ENCODE results near the gene PF4V1.
"Not testable (repeated sequence)": the region's sequence is repeated elsewhere in the genome, so short reads cannot be mapped to it uniquely, and the experiment has no call there.

Gene PF4V1

DNA sequence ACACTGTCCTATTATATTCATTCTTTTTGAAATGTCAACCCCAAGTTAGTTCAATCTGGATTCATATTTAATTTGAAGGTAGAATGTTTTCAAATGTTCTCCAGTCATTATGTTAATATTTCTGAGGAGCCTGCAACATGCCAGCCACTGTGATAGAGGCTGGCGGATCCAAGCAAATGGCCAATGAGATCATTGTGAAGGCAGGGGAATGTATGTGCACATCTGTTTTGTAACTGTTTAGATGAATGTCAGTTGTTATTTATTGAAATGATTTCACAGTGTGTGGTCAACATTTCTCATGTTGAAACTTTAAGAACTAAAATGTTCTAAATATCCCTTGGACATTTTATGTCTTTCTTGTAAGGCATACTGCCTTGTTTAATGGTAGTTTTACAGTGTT lies 17.7 kb downstream of the PF4V1 start:
- no peak for DNase-seq (ENCODE audit: low read depth in 2 of 2)

GRCh38 chr4:73871511-73872310 lies 18.6 kb downstream of the PF4V1 start:
- DNase-seq (ENCODE audit: low read depth in 2 of 2) = no peak

DNA sequence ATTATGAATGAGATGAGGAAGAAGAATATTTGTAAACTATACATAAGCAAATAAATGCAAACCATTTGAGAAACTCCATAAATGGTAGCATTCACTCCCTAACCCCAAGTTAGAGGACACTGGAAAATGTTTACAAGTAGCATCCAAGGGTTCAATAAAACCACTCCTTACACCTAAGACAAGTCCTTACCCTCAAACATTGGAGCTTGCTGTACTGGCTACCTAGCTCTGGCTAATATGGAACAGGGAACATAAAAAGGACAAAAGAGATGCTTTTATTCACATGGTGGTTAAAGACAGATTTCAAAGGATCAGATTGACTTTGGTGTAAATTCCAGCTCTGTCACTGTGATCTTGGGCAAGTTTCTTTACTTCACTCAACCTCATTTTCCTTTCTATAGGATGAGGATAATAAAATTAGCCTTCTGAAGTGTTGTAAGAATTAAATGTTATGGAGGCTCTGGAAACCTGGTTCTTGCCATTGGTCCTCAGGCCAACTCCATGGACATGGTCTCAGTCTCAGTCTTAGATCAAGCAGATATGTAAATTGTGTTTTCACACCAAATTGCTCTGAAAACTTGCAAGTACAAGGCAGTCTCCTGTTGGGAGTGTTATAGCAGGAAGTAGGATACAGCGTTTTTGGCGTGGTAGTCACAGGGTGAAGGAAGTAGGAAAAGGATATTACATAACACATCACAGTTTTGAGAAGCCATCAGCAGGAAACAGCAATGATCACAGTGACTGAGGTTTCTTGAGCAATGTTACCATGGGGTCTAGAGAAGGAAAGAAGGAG lies 19.4 kb downstream of the PF4V1 start:
- DNase-seq (ENCODE audit: low read depth in 2 of 2) = no peak

GRCh38 chr4:73874386-73874785 lies 21.3 kb downstream of the PF4V1 start:
- no peak for DNase-seq (ENCODE audit: low read depth in 2 of 2)

GRCh38 chr4:73875401-73875800 lies 22.3 kb downstream of the PF4V1 start:
- DNase-seq (ENCODE audit: low read depth in 2 of 2) = no peak

DNA sequence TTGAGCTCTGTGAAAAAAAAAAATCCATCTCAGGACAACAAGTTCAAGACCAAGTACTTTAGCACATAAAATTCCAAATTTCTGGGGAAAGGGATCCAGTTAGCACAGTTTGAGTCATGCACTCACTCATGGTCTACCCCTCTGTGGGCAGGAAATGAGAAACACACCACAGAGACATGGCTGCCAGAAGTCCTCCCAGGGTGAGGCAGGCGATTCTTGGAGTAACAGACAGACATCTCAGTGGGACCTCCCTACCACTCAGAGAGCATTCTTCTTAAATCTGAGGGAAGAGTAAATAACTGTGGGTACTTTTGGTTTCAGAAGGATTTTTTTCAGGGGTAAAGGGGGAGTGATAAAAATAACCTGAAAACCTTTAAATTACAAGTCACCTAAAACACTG lies 30.2 kb downstream of the PF4V1 start:
- DNase-seq (ENCODE audit: low read depth in 2 of 2) = no peak

DNA sequence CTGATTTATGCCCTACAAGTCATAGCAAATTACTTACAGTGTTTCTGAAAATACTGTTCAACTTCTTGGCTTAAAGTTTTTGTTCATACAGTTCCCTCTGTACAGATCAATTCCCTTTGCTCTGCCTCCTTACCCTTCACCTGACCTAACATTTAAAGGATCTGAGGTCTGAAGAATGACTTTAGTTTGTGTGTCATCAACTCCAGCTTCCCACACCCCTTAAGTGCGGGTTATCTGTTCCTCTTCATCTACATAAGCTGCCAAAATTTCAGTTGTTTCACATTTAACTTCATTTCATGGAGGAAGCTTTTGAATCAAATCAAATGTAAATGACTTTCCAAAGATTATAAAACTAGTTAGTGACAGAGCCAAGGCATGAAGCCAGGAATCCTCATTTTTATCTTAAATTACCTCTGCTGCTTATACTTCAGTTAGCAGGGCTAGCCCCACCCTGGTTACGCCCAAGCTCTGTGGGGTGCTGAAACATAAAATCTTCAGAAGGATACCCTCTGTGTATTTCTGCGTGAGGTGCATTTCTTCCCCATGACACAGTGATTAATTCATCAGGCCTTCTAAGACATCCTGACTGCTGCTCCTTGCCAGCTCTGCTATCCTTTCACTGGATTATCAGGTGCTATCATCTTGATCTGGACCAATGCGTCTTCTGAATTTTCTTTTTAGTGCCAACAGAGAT lies 32.6 kb downstream of the PF4V1 start:
- no peak for DNase-seq (ENCODE audit: low read depth in 2 of 2)

GRCh38 chr4:73891326-73891725 lies 38.2 kb downstream of the PF4V1 start:
- DNase-seq (ENCODE audit: low read depth in 2 of 2) = no peak

DNA sequence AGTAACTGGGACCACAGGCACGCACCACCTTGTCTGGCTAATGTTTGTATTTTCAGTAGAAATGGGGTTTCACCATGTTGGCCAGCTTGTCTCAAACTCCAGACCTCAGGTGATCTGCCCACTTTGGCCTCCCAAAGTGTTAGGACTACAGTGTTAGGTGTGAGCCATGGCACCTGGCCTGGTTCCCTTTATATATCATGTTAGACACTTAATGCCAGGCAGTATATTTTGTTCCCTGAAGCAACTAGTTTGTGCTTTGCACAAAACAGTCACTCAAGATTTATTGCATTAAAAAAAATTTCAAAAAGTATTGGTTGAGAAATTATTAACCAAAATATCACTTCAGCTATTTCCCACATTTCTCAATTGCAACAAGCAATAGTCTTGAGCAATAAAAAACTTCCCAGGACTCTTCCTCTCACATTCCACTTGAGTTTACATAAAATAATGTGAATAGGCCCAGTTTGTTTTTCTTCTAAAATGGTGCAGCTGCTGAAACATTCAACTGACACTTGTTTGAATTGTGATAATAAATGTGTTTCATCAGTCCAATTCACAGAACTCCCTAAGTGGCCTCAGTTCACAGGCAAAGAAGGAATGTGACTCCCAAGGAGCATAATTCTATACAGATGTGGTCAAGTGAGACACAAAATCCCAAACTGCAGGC lies 38.8 kb downstream of the PF4V1 start:
- DNase-seq (ENCODE audit: low read depth in 2 of 2) = no peak

DNA sequence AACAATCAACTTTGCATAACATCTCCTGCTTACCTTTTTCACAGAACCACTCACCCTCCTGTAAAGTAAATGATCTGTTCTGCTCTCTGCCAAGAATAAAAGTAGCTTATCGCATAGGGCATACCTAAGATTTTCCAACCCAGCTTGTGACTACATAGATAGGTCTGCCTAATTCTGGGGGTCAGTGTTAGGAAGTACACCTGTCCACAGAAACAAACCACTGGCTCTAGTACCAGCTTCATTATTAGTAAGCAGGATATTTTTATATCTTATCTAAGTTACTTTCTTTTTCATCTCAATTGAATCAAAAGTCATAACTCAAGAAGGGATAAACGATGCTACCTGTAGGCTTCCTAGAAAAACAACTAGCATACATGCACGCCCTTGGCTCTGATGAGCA lies 39.9 kb downstream of the PF4V1 start:
- no peak for DNase-seq (ENCODE audit: low read depth in 2 of 2)

DNA sequence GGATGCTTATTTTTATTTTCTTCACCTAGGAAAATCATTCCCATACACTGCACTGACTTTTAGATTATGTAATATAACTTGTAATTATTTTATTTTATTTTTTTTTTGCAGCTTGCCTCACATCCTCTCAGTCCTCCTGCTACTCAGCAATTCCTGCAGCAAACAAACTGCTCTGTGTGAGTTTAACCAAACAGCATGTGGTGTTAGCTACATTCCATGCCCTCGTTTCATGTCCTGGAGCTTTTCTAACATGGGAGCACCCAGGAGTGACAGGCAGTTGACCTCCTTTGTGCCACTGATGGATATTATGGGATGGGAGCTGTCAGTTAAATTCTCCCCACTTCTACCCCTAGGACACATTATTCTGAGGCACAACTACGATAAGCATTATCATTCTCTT lies 40.9 kb downstream of the PF4V1 start:
- DNase-seq (ENCODE audit: low read depth in 2 of 2) = no peak

DNA sequence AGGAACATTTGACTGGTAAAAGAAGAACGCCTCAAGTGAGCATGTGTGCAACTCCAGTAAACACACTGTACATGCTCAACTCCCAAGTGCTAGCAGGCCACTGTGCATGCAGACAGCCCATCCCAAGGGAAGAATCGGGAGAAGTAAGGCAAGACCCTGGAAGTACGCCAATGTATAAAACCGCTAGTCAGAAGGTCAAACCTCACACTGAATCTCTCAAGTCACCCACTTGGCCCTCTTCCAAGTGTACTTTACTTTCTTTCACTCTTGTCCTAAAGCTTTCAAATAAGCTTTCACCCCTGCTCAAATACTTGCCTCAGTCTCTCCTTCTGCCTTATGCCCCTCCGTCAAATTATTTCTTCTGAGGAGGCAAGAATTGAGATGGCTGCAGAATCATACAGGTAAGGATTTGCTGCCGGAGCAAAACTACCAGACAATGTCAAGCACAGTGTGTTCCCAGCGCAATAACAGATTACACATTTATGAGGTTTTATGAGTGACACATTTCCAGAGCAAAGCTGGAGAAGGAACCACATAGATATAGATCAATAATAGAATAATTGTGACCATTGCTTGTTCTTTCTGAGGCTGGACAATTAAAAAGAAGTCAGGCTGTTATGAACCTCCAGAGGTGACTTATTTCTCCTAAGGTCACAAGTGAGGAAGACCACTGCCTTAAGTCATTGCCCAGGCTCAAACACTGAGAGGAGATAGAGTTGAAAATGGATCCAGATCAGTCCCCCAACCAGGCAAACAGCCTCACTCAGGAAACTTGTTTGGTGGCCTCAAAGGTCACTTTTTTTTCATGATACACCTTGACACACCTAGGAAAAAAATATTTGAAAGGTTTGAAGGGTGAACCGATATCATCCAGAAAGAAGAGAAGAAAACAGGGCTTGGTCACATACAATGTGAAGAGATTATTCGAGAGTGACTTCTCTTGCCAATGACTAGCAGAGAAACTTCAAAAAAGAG lies 42.4 kb downstream of the PF4V1 start:
- DNase-seq (ENCODE audit: low read depth in 2 of 2) = no peak

DNA sequence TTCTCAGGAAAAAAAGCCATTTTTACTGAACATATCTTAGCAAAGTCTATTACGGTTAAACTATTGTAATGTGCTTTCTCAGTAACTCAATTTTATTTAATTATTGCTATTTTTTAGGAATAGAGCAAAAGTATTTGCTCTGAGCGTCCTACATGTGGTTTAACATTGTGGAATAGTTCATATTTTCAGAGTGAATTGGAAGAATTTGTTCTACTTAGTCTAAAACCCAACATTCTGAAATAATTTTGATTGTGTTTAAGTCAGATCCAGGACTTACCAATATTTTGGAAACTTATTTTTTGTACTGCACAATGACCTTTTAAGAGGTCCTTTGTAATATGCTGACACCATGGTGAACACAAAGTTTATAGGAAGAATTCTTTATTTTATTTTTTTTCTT lies 43.3 kb downstream of the PF4V1 start:
- DNase-seq (ENCODE audit: low read depth in 2 of 2) = no peak

DNA sequence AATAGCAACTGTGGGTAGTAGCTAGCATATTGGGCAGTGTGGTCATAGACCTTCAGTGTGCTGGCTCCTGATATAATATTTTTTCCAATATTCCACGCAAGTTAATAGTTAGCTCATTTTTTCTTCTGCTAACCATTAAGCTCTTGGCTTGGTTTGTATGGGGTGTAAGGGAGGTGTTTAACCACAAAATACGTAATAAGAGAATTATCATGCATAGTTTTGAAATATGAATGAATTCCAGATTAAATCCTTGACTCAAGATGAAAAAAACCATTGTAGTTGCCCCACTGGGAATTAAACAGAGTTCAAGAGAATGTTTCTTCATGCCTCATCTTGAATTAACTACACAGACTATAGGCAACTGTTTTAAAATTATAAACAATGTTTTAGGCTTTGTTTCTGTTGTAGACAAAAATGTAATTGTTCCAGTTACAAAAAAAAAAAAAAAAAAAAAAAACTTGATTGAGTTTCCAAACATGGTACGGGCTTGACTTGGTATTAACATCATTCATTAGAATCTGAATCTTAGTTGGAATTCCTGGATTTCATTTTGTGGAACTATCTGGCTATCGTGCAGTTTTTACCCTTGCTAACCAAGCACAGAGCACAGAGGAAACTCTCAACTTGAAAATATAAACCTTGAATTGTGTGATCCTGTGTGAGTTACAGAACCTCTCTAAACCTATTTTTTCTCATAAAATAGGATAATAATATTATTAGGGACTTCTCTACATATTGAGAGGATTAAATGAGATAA lies 44.5 kb downstream of the PF4V1 start:
- no peak for DNase-seq (ENCODE audit: low read depth in 2 of 2)

GRCh38 chr4:73899338-73899737 lies 46.2 kb downstream of the PF4V1 start:
- not testable (repeated sequence) for DNase-seq (ENCODE audit: low read depth in 2 of 2)

- no peak for DNase-seq (ENCODE audit: low read depth in 2 of 2)
Measured at GRCh38 chr4:73901031-73901430, 47.9 kb downstream of the PF4V1 start.

DNA sequence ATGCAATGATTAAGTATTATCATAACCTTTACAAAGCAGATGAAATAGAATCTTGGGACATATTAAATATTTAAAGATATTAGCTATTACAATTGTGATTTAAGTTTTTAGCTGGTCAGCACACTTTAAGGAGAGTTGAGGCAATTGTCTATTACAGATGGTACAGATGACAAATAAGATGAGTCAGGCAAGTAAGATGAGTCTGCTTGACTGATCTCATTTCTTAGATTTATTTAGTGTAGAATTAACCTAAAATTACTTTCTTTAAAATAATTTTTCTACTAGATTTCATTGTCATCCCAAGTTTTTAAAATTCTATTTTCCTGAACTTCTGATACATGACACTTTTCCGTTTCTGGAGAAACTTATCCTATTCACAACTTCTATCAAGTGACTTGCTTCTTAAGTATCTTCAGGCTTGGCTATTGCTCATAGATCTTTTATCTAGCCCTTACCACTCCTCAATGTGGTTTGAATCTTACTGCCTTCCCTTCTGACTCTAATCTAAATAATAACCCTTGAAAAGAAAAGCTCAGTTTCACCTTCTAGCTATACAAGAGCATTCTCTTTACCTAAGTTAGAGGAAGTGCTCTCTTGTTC lies 49.0 kb downstream of the PF4V1 start:
- no peak for DNase-seq (ENCODE audit: low read depth in 2 of 2)

DNA sequence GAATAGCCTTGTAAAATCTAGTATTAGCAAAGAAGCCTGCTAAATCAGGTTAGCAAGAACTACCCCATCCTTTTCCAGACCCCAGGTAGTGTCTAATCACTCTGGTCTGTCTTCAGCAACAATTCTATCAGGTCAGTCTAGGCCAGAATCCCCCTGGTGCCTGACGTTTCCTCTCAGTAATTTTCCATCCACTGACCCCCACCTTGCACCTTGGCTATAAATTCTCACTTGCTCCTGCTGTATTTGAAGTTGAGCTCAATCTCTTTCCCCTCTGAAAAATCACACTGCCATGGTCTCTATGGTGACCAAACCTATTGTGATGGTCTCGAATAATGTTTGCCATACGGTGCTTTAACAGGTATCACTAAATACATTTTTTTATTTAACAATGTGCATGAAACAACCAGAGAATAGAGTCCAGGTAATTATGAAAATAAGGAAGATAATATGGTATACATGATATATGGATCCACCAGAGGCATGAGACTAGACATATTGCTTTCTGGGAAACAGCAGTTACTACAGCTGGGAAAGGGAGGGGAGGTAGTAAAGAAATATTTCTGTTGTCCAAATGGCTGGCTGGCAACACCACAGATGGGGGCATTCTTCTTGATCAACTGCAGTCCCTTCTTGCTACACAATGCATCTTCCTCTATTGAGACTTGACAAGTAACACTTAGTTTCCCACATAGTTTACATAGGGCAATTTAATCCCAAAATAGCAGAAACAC lies 49.9 kb downstream of the PF4V1 start:
- no peak for DNase-seq (ENCODE audit: low read depth in 2 of 2)
